H1 (cell line): ENCODE data around the gene FAM9C. TPM values are rescaled to one million over a fixed set of nuclear protein-coding genes. Genes with fewer than 3 reads are reported as not detected.

Experiments used
- polyA plus RNA-seq, 7 experiments: library from polyadenylated mRNA; depleted of rRNA in 3 of 7; stranded (reverse) in 5 of 7; unstranded in 2 of 7; fragments of >200 nt in 5 of 7; fragments of 200-250 nt in 2 of 7; gene quantifications; 1 replicate in 5 of 7; 2 replicates in 1 of 7; 4 replicates in 1 of 7; pipeline versions ENCODE4 v1.2.1 to v1.2.3, GENCODE V29; 2011 to 2013; ENCODE audit warnings: missing spikeins in 2 of 7, mixed read lengths in 2 of 7
- total RNA-seq: library from RNA; stranded (reverse); fragmentation: NEBNext Ultra II Directional; extraction: Animal tissue kit (Norgen Biotek cat#: 25700); gene quantifications from 2 replicates; pipeline ENCODE4 v1.2.1, GENCODE V29; 2021
- TF ChIP-seq, protein P1 (sequence below): IDR thresholded peaks from 2 replicates; pipeline ENCODE4 v1.6.1; 2011; ENCODE audit warnings: low read length, improper control_type of control experiment

FAM9C gene
- total and polyA plus RNA-seq, 2 of the 8 experiments (the other 6 are each of a cell fraction or from before 2014, with no cell fraction given): not detected

DNA sequence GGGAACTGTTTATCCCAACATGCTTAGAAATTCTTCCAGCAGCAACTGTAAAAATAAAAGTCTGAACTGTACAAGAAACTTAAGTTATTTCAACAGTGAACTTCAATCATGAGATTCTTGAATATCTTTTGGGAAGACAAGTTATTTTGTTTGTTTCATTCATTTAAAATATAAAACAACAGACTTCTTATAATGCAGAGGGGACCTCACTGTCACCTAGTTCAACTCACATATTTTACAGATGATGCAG lies 14.9 kb downstream of the FAM9C start (continued):
- TF ChIP-seq, protein P1, sequence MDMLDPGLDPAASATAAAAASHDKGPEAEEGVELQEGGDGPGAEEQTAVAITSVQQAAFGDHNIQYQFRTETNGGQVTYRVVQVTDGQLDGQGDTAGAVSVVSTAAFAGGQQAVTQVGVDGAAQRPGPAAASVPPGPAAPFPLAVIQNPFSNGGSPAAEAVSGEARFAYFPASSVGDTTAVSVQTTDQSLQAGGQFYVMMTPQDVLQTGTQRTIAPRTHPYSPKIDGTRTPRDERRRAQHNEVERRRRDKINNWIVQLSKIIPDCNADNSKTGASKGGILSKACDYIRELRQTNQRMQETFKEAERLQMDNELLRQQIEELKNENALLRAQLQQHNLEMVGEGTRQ: no peak
